Ishikawa (cell line): Measurements from ENCODE around the gene BRD7.

Experiments
- CEBPB ChIP-seq: IDR thresholded peaks from 2 replicates; pipeline ENCODE4 v1.6.1; 2012
- CREB1 ChIP-seq: IDR thresholded peaks from 2 replicates; pipeline ENCODE4 v1.6.1; 2012; ENCODE audit warnings: low read depth
- EGR1 ChIP-seq: IDR thresholded peaks from 2 replicates; pipeline ENCODE4 v1.6.1; 2012
- EP300 ChIP-seq: IDR thresholded peaks from 2 replicates; pipeline ENCODE4 v1.6.1; 2012; ENCODE audit warnings: borderline replicate concordance
- FOXM1 ChIP-seq: IDR thresholded peaks from 2 replicates; pipeline ENCODE4 v1.6.1; 2012; ENCODE audit warnings: low read depth, borderline replicate concordance
- MAX ChIP-seq: IDR thresholded peaks from 2 replicates; pipeline ENCODE4 v1.6.1; 2012
- NFIC ChIP-seq: IDR thresholded peaks from 2 replicates; pipeline ENCODE4 v1.6.1; 2012
- RAD21 ChIP-seq: IDR thresholded peaks from 2 replicates; pipeline ENCODE4 v1.6.1; 2012; ENCODE audit warnings: low read depth
- REST ChIP-seq: IDR thresholded peaks from 2 replicates; pipeline ENCODE4 v1.6.1; 2012; ENCODE audit warnings: low read depth, mild to moderate bottlenecking
- TAF1 ChIP-seq: IDR thresholded peaks from 2 replicates; pipeline ENCODE4 v1.6.1; 2012; ENCODE audit warnings: low read depth, mild to moderate bottlenecking
- TCF12 ChIP-seq: IDR thresholded peaks from 2 replicates; pipeline ENCODE4 v1.6.1; 2012; ENCODE audit warnings: low read depth
- TEAD4 ChIP-seq: IDR thresholded peaks from 2 replicates; pipeline ENCODE4 v1.6.1; 2012
- USF1 ChIP-seq: IDR thresholded peaks from 2 replicates; pipeline ENCODE4 v1.6.1; 2012
- YY1 ChIP-seq: IDR thresholded peaks from 2 replicates; pipeline ENCODE4 v1.6.1; 2012; ENCODE audit warnings: low read depth
- ZBTB7A ChIP-seq: IDR thresholded peaks from 2 replicates; pipeline ENCODE4 v1.6.1; 2012; ENCODE audit warnings: low read depth

BRD7 gene

GRCh38 chr16:50314665-50315064 is 54.1 kb downstream of the BRD7 start:
- no peak for TF ChIP-seq TAF1
- TF ChIP-seq USF1 = no peak
- TF ChIP-seq ZBTB7A = no peak
- TF ChIP-seq TEAD4 = no peak
- no peak for TF ChIP-seq YY1
- TF ChIP-seq CEBPB = no peak
- TF ChIP-seq MAX = no peak
- no peak for TF ChIP-seq EP300
- TF ChIP-seq EGR1 = no peak
- TF ChIP-seq RAD21 = no peak
- no peak for TF ChIP-seq NFIC

- TF ChIP-seq TCF12 = no peak
- no peak for TF ChIP-seq TEAD4
- no peak for TF ChIP-seq CREB1
- no peak for TF ChIP-seq ZBTB7A
- TF ChIP-seq TAF1 = no peak
- no peak for TF ChIP-seq RAD21
- TF ChIP-seq NFIC = no peak
- no peak for TF ChIP-seq MAX
- no peak for TF ChIP-seq USF1
- no peak for TF ChIP-seq YY1
- TF ChIP-seq FOXM1 = no peak
Observed at GRCh38 chr16:50313596-50314478, 55.0 kb downstream of the BRD7 start.

GRCh38 chr16:50311891-50312501 is 56.8 kb downstream of the BRD7 start:
- TF ChIP-seq USF1 = no peak
- no peak for TF ChIP-seq TEAD4
- no peak for TF ChIP-seq TAF1
- no peak for TF ChIP-seq CEBPB
- no peak for TF ChIP-seq ZBTB7A
- TF ChIP-seq EP300 = no peak
- TF ChIP-seq CREB1 = no peak
- TF ChIP-seq EGR1 = no peak
- TF ChIP-seq REST = no peak
- TF ChIP-seq YY1 = no peak
- TF ChIP-seq FOXM1 = no peak
- TF ChIP-seq RAD21 = no peak
- no peak for TF ChIP-seq NFIC
- TF ChIP-seq TCF12 = no peak
- TF ChIP-seq MAX = no peak

GRCh38 chr16:50311134-50311528 is 57.7 kb downstream of the BRD7 start:
- TF ChIP-seq REST (no peak), FOXM1 (no peak), NFIC (no peak), MAX (no peak), CEBPB (no peak), YY1 (no peak), TEAD4 (no peak), EP300 (no peak), RAD21 (no peak), CREB1 (no peak), ZBTB7A (no peak), USF1 (no peak)
